Upper lobe of left lung (tissue), 6 donors: ENCODE data around the gene CCR5AS.

Source experiments
- ATAC-seq, 2 donors: fragments of 200-7000 bp; cut with Tn5 transposase; one replicate each; pipeline ENCODE4 v1.9.1; 2022; ENCODE audit warnings: mild to moderate bottlenecking in 2 of 2, moderate library complexity in 2 of 2; ENCODE audit not compliant: low FRiP score in 2 of 2
- DNase-seq, 2 donors: peaks; one replicate each; pipeline ENCODE4 v3.0.0-alpha.2; 2019 to 2020
- H3K27ac ChIP-seq, 4 donors: fragments of 200-600 bp; sonication (generic); one replicate each; pipeline ENCODE4 v1.5.1; 2016 to 2019
- H3K27me3 ChIP-seq, 4 donors: fragments of 200-600 bp; sonication (generic); one replicate each; pipeline ENCODE4 v1.5.1; 2017 to 2019
- H3K36me3 ChIP-seq, 4 donors: fragments of 200-600 bp; sonication (generic); one replicate each; pipeline ENCODE4 v1.5.1; 2016 to 2019
- H3K4me1 ChIP-seq, 4 donors: fragments of 200-600 bp; sonication (generic); one replicate each; pipeline ENCODE4 v1.5.1; 2018 to 2019
- H3K4me3 ChIP-seq, 4 donors: fragments of 200-600 bp; sonication (generic); one replicate each; pipeline ENCODE4 v1.5.1; 2017 to 2019; ENCODE audit warnings: mild to moderate bottlenecking in 2 of 4, moderate library complexity in 1 of 4
- H3K9me3 ChIP-seq, 4 donors: fragments of 200-600 bp; sonication (generic); one replicate each; pipeline ENCODE4 v1.5.1; 2018 to 2019
- EP300 ChIP-seq, 4 donors: sonication (generic); formaldehyde crosslinking; IDR thresholded peaks; one replicate each; pipeline ENCODE4 v1.5.1; 2017; ENCODE audit warnings: antibody characterized with exemption in 4 of 4, control low read depth in 2 of 4
- POLR2A ChIP-seq, 4 donors: fragments of 450-650 bp; IDR thresholded peaks; one replicate each; pipeline ENCODE4 v1.5.1; 2016 to 2017; ENCODE audit warnings: antibody characterized with exemption in 4 of 4, mild to moderate bottlenecking in 2 of 4
- POLR2AphosphoS5 ChIP-seq, 2 donors: sonication (generic); formaldehyde crosslinking; IDR thresholded peaks; one replicate each; pipeline ENCODE4 v1.5.1; 2017; ENCODE audit warnings: antibody characterized with exemption in 2 of 2
- WGBS, 2 donors: methylation state at CpG; one replicate each; pipeline ENCODE4 v1.1.5; 2017 to 2018; 5-methylcytosine and 5-hydroxymethylcytosine counted together
- TF ChIP-seq, protein P1 (sequence below), 6 experiments: fragments of 450-650 bp in 4 of 6; fragments of 200-600 bp in 2 of 6; sonication (generic) in 2 of 6; IDR thresholded peaks; one replicate each; pipeline ENCODE4 v1.5.1; 2016 to 2019; ENCODE audit warnings: antibody characterized with exemption in 6 of 6
- donor health status: DM: no; HTN: no; CAD: no; lungs with moderate emphysema.
- donor health status: DM: no; HTN: yes; CAD: no; lungs with severe emphysema.

CCR5AS gene

DNA sequence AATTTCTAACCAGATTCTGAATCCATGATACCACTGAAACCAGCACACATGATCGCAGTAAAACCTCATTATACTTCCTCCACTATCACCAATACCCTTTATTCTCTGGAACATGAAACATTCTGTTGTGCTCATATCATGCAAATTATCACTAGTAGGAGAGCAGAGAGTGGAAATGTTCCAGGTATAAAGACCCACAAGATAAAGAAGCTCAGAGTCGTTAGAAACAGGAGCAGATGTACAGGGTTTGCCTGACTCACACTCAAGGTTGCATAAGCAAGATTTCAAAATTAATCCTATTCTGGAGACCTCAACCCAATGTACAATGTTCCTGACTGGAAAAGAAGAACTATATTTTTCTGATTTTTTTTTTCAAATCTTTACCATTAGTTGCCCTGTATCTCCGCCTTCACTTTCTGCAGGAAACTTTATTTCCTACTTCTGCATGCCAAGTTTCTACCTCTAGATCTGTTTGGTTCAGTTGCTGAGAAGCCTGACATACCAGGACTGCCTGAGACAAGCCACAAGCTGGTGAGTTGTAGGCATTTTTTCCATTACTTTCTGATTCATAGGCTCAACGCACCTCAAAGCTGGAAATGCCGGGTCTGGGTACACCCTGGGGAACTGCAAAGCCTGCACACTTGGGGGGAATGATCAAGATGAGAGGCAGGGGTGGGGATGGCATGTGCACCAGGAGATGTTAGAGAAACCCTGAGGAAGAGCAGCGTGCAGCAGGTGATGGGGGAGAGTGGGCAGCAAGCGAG is 53.0 kb downstream of the CCR5AS start, which contains the start of gene CCR2:
Gene CCR2, plus strand, starts transcription at position 465 of the 764 bp plus-strand sequence. CDS start 3,417 bp downstream, outside the sequence.
- ATAC-seq (no peak), DNase-seq (no peak)
- Histone ChIP-seq H3K4me1 (peaks cover 0 to 3% (median 0%) of the 10 kb centered on the region in 4 donors), H3K27me3 (no peaks in the 10 kb centered on the region), H3K36me3 (no peaks in the 10 kb centered on the region), H3K27ac (peak within 1 kb of the TSS in 3 of 4 donors; percentile 19 to 39 (median 32)), H3K9me3 (no peaks in the 10 kb centered on the region), H3K4me3 (peak within 1 kb of the TSS in 3 of 4 donors; percentile 16 to 30 (median 23))
- peak in 1 of 4 donors; percentile 26 for TF ChIP-seq POLR2A (IDR thresholded peaks at IDR 0.05)
- TF ChIP-seq, protein P1, sequence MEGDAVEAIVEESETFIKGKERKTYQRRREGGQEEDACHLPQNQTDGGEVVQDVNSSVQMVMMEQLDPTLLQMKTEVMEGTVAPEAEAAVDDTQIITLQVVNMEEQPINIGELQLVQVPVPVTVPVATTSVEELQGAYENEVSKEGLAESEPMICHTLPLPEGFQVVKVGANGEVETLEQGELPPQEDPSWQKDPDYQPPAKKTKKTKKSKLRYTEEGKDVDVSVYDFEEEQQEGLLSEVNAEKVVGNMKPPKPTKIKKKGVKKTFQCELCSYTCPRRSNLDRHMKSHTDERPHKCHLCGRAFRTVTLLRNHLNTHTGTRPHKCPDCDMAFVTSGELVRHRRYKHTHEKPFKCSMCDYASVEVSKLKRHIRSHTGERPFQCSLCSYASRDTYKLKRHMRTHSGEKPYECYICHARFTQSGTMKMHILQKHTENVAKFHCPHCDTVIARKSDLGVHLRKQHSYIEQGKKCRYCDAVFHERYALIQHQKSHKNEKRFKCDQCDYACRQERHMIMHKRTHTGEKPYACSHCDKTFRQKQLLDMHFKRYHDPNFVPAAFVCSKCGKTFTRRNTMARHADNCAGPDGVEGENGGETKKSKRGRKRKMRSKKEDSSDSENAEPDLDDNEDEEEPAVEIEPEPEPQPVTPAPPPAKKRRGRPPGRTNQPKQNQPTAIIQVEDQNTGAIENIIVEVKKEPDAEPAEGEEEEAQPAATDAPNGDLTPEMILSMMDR (IDR thresholded peaks at IDR 0.05): no peak
- 69 to 71% methylated on average over 7 of the region's 7 CpGs for WGBS, 2 donors

DNA sequence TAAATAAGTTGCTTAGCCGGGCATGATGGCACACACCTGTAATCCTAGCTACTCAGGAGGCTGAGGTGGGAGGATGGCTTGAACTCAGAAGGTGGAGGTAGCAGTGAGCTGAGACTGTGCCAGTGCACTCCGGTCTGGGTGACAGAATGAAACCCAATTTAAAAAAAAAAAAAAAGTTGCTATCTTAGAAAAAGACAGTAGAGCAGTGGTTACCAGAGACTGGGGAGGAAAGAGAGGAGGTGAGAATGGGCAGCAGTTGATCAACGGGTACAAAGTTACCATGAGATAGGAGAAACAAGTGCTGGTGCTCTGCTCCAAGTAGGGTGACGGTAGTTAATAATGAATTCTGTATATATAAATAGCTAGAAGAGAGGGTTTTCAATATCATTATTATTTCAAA is 53.8 kb downstream of the CCR5AS start:
- ATAC-seq: no peak
- H3K9me3 ChIP-seq: no peaks in the 10 kb centered on the region
- WGBS, 2 donors: 81 to 86% methylated on average over 4 of the region's 4 CpGs

DNA sequence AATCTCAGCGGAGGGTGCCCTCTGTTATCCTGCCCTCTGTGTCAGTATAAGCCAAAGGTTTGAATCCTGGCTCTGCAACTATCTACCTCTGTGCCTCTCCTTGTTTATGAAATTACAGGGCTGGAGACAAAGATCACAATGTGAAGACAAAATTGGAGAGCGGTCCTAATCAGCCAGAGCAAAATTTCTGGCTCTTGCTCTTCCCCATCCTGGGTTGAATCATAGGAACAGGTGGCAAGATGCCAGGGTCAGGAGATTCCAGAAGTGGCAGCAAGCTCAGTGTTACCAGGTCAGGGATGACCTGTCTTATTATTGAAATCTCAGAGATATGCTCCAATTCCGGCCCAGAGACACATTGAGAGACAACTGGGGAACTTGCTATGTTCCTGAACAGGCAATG is 55.2 kb downstream of the CCR5AS start:
- Histone ChIP-seq H3K27me3 (no peaks in the 10 kb centered on the region), H3K36me3 (no peaks in the 10 kb centered on the region), H3K27ac (no peak overlapping the region), H3K4me3 (no peak overlapping the region), H3K9me3 (no peaks in the 10 kb centered on the region), H3K4me1 (peaks cover 0 to 3% (median 0%) of the 10 kb centered on the region in 4 donors)
- WGBS, 2 donors: 83 to 97% methylated on average over 3 of the region's 3 CpGs
- TF ChIP-seq EP300 (IDR thresholded peaks at IDR 0.05) (no peak), POLR2AphosphoS5 (IDR thresholded peaks at IDR 0.05) (no peak), POLR2A (IDR thresholded peaks at IDR 0.05) (no peak)
- TF ChIP-seq, protein P1 (IDR thresholded peaks at IDR 0.05): no peak
- ATAC-seq (no peak), DNase-seq (no peak)

More for the DNA sequence above, 53.8 kb downstream of the CCR5AS start:
- peaks cover 0 to 3% (median 0%) of the 10 kb centered on the region in 4 donors for H3K4me1 ChIP-seq
- TF ChIP-seq POLR2A (IDR thresholded peaks at IDR 0.05): no peak
- no peak for TF ChIP-seq EP300 (IDR thresholded peaks at IDR 0.05)
- no peak for TF ChIP-seq POLR2AphosphoS5 (IDR thresholded peaks at IDR 0.05)
- TF ChIP-seq, protein P1 (IDR thresholded peaks at IDR 0.05): no peak
- no peaks in the 10 kb centered on the region for H3K36me3 ChIP-seq
- H3K27me3 ChIP-seq: no peaks in the 10 kb centered on the region
- no peak overlapping the region for H3K4me3 ChIP-seq
- DNase-seq: no peak
- H3K27ac ChIP-seq: no peak overlapping the region

DNA sequence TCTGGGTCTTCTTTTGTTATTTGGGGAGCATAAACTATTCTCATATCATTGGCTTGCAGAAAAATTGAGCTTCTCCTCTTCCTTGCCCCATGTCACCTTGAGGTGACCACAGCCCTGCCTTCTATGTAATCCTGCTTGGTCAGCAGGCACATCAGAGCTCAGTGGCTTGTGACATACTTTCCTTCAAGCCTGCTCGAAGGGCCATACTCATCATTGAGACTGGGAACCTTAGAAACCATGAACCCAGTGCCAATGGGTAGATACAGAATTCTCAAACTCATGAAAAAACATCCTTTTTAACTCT is 56.7 kb downstream of the CCR5AS start:
- Histone ChIP-seq H3K36me3 (no peaks in the 10 kb centered on the region), H3K27me3 (no peaks in the 10 kb centered on the region), H3K9me3 (no peaks in the 10 kb centered on the region), H3K4me1 (peaks cover 0 to 3% (median 0%) of the 10 kb centered on the region in 4 donors), H3K27ac (no peak overlapping the region), H3K4me3 (no peak overlapping the region)
- TF ChIP-seq EP300 (IDR thresholded peaks at IDR 0.05) (no peak), POLR2A (IDR thresholded peaks at IDR 0.05) (no peak), POLR2AphosphoS5 (IDR thresholded peaks at IDR 0.05) (no peak)
- TF ChIP-seq, protein P1 (IDR thresholded peaks at IDR 0.05): no peak
- DNase-seq (no peak), ATAC-seq (no peak)
- 40 to 58% methylated on average over 1 of the region's 1 CpG for WGBS, 2 donors
